Testis (tissue), 3 donors: ENCODE data around the gene ROR2. TPM values are rescaled to one million over a fixed set of nuclear protein-coding genes. Genes with fewer than 3 reads are reported as not detected.

Experiments
- DNase-seq: peaks from one replicate; pipeline ENCODE4 v3.0.0-alpha.2; 2019
- H3K27ac ChIP-seq, 2 donors: fragments of 200-600 bp; sonication (generic); one replicate each; pipeline ENCODE4 v1.5.1; 2019
- H3K27me3 ChIP-seq: fragments of 200-600 bp; sonication (generic); one replicate; pipeline ENCODE4 v1.5.1; 2019
- H3K36me3 ChIP-seq: fragments of 200-600 bp; sonication (generic); one replicate; pipeline ENCODE4 v1.5.1; 2017; ENCODE audit warnings: low read depth; ENCODE audit errors: missing control alignments
- H3K4me1 ChIP-seq: fragments of 200-600 bp; sonication (generic); one replicate; pipeline ENCODE4 v1.5.1; 2019
- H3K4me3 ChIP-seq, 2 donors: fragments of 200-600 bp; sonication (generic); one replicate each; pipeline ENCODE4 v1.5.1; 2017 to 2019
- H3K9me3 ChIP-seq: fragments of 200-600 bp; sonication (generic); one replicate; pipeline ENCODE4 v1.5.1; 2017
- POLR2A ChIP-seq: fragments of 450-650 bp; IDR thresholded peaks from one replicate; pipeline ENCODE4 v1.6.1; 2017; ENCODE audit warnings: antibody characterized with exemption, mild to moderate bottlenecking, moderate library complexity
- WGBS, 2 donors: methylation state at CpG; one replicate each; pipeline ENCODE4 v1.1.5; 2018; 5-methylcytosine and 5-hydroxymethylcytosine counted together
- intact Hi-C: fragments of 100-400 bp; cut with DNase I; formaldehyde crosslinking; loops from one replicate; pipeline ENCODE4 v1.15.1; 2023; ENCODE audit warnings: low total_unique reads
- polyA plus RNA-seq: library from polyadenylated mRNA; stranded (reverse); fragments of 350-450 nt; fragmentation: Illumina TruSeq; extraction: RNeasy Lipid Tissue Mini Kit (QIAGEN cat#74804); gene quantifications from one replicate; pipeline ENCODE4 v1.2.3, GENCODE V29; 2014; ENCODE audit warnings: low read depth, low replicate concordance; ENCODE audit not compliant: insufficient read depth
- total RNA-seq, 2 donors: library from RNA; depleted of rRNA; stranded (reverse); fragments of >200 nt; gene quantifications; one replicate each; pipeline ENCODE4 v1.2.3, GENCODE V29; 2016
- TF ChIP-seq, protein P1 (sequence below), 3 experiments: fragments of 450-650 bp in 2 of 3; fragments of 200-600 bp in 1 of 3; sonication (generic) in 1 of 3; IDR thresholded peaks; one replicate each; pipeline ENCODE4 v1.5.1; 2016 to 2019; ENCODE audit warnings: antibody characterized with exemption in 3 of 3, mild to moderate bottlenecking in 2 of 3, moderate library complexity in 1 of 3

The ROR2 gene
- total and polyA plus RNA-seq, 3 donors from 2014 or later, result 11.5 to 16.5 (median 12.3) TPM

DNA sequence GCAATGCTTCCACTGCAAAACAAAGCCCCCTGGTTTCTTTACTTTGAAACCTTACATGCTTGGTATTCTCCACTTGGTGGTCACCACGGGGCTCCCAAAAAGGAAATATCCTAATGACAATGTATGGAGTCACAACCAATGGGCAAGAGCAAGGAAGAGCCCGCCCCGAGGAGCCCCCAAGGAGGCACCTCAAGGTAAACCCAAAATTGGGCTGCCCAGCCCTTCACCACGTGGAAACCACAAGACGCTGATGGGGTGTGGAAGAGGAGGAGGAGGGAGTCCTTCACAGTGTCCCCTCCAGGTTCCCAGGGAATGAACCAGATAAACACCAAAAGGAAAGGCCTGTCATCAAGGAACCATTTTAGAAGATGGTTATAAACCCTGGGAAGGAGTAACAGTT lies 3.8 kb downstream of the ROR2 start:
- no peak for DNase-seq
- Histone ChIP-seq H3K27ac (peak overlapping the region in 1 of 2 donors; percentile 71), H3K9me3 (no peaks in the 10 kb centered on the region), H3K36me3 (no peaks in the 10 kb centered on the region), H3K4me3 (no peak overlapping the region), H3K27me3 (no peaks in the 10 kb centered on the region), H3K4me1 (peaks cover 3% of the 10 kb centered on the region)
- intact Hi-C loops, result no loop called here
- WGBS, 2 donors, result 50 to 71% methylated on average over 5 of the region's 5 CpGs
- no peak for TF ChIP-seq POLR2A
- TF ChIP-seq, protein P1, sequence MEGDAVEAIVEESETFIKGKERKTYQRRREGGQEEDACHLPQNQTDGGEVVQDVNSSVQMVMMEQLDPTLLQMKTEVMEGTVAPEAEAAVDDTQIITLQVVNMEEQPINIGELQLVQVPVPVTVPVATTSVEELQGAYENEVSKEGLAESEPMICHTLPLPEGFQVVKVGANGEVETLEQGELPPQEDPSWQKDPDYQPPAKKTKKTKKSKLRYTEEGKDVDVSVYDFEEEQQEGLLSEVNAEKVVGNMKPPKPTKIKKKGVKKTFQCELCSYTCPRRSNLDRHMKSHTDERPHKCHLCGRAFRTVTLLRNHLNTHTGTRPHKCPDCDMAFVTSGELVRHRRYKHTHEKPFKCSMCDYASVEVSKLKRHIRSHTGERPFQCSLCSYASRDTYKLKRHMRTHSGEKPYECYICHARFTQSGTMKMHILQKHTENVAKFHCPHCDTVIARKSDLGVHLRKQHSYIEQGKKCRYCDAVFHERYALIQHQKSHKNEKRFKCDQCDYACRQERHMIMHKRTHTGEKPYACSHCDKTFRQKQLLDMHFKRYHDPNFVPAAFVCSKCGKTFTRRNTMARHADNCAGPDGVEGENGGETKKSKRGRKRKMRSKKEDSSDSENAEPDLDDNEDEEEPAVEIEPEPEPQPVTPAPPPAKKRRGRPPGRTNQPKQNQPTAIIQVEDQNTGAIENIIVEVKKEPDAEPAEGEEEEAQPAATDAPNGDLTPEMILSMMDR (IDR thresholded peaks at IDR 0.05), result no peak

DNA sequence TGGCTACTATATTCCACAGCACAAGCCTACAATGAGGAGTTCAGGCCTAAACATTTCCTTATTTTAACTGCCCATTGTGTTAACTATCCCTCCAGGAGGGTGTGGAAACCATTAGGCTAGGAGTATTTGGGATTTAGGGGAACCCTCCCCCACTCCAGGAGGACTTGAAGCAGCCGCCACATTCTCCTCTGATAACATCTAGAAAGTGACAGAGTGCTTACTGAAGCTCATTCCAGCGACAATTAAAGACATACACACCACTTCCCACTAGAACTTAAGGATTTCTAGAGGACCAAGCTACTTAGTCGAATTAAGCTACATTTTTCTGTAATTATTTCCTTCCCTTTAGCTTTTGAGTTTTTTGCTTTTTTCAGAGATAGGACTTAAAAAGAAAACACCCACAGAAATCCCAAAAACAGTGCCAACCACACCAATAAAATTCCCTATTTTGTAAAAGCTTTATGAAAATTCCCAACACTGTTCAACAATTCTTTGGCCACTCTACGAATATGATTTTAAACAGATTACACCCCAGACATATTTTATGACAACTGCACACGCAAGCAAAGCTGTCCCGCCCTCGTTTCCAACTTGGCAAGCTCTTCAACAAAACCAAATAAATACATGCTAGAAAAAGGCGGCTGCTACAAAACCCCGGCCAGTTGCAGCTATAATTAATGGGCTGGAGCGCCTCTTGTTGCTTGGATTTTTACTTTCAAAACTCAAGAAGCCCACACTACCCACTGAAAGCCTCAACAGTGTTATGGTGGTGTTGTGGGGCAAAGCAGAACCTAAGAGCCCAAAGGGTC lies 4.5 kb downstream of the ROR2 start:
- Histone ChIP-seq H3K27me3 (no peaks in the 10 kb centered on the region), H3K4me3 (no peak overlapping the region), H3K9me3 (no peaks in the 10 kb centered on the region), H3K27ac (peak overlapping the region in 1 of 2 donors; percentile 71), H3K36me3 (no peaks in the 10 kb centered on the region), H3K4me1 (peaks cover 3% of the 10 kb centered on the region)
- intact Hi-C loops, result no loop called here
- 34 to 43% methylated on average over 10 of the region's 10 CpGs for WGBS, 2 donors
- TF ChIP-seq, protein P1 (IDR thresholded peaks at IDR 0.05), result no peak
- TF ChIP-seq POLR2A, result no peak
- DNase-seq, result peak; percentile 55

DNA sequence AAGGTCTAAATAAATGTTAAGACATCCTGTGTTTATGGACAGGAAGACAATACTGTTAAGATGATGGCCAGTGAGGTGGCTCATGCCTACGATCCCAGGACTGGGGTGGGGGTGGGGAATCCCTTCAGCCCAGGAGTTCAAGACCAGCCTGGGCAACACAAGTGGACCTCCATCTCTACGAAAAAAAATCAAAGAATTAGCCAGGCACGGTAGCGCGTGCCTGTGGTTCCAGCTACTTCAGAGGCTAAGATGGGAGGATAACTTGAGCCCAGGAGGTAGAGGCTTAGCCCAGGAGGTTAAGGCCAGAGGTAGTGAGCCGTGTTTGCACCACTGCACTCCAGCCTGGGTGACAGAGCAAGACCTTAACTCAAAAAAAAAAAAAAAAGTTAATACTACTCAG lies 5.3 kb downstream of the ROR2 start:
- H3K27ac ChIP-seq, result no peak overlapping the region
- intact Hi-C loops, result no loop called here
- no peaks in the 10 kb centered on the region for H3K9me3 ChIP-seq
- H3K4me1 ChIP-seq, result peaks cover 3% of the 10 kb centered on the region
- 83 to 89% methylated on average over 6 of the region's 6 CpGs for WGBS, 2 donors
- TF ChIP-seq, protein P1 (IDR thresholded peaks at IDR 0.05), result no peak
- no peak for TF ChIP-seq POLR2A
- H3K4me3 ChIP-seq, result no peak overlapping the region
- no peaks in the 10 kb centered on the region for H3K27me3 ChIP-seq
- no peaks in the 10 kb centered on the region for H3K36me3 ChIP-seq
- no peak for DNase-seq

DNA sequence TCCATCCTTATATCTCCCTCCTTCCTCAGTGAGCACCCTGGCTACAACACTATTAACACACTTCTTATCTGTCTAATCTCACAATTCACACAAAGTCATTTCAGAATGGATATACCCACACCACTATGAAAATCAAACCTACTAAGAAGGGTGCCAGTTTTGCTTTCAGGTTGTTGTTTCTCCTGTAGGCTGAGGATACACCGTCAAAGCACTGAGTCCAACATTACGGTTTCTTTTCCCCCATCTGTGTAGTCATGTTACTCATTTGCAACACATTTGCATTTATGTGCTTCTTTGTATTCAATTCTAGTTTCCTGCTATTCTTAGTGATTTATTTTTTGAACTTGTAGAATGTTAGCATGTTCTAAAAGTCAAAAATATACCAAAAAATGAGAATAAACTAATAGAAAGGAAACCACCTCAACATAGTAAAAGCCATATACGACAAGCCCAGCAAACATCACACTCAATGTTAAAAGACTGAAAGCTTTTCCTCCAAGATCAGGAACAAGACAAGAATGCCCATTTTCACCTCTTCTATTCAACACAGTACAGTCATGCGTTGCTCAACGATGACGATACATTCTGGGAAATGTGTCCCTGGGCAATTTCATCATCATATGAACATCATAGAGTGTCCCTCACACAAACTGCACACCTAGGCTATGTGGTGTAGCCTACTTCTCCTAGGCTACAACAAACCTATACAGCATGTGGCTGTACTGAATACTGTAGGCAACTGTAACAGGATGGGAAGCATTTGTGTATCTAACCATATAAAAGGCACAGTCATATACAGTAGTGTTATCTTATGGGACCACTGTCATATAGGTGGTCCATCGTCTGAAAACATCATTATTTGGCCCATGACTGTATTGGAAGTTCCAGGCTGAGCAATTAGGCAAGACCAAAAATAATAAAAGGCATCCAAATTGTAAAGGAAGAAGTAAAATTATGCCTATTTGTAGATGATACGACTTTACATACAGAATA lies 6.3 kb downstream of the ROR2 start:
- intact Hi-C loops, result no loop called here

More for the DNA sequence above, 6.3 kb downstream of the ROR2 start:
- Histone ChIP-seq H3K4me3 (no peak overlapping the region), H3K36me3 (no peaks in the 10 kb centered on the region), H3K4me1 (peaks cover 3% of the 10 kb centered on the region), H3K27me3 (no peaks in the 10 kb centered on the region), H3K27ac (no peak overlapping the region), H3K9me3 (no peaks in the 10 kb centered on the region)
- no peak for DNase-seq
- TF ChIP-seq, protein P1 (IDR thresholded peaks at IDR 0.05), result no peak
- no peak for TF ChIP-seq POLR2A
- 91 to 96% methylated on average over 8 of the region's 8 CpGs for WGBS, 2 donors
